ENCODE data around the gene PTOV1.
A peak's percentile ranks its signal among the peaks of the same experiment; 100 is the strongest.

Gene PTOV1

DNA sequence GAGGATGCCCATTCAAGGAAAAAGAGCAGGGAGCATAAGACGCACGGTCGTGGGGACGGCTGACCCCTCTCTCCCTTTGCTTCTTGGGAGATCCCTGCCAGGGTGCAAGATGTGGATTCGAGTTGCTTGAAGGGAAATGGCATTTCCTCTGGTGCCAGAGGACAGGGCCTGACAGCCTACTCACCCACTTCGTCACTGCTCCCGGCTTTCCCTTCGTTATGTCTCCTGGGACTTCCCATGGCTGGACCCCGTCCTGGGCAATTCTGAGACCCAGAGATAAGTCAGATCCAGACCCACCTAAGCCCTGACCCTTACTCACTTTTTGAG is 27.7 kb downstream of the PTOV1 start:
- Histone ChIP-seq H2BK5ac (ENCODE audit: low read length) (peak overlapping the region; percentile 32), H3K27ac (ENCODE audit: low read depth, low read length) (peak overlapping the region; percentile 27), H3K36me3 (ENCODE audit: control insufficient read depth, insufficient read depth, low read length) (peaks cover 4% of the 10 kb centered on the region)

DNA sequence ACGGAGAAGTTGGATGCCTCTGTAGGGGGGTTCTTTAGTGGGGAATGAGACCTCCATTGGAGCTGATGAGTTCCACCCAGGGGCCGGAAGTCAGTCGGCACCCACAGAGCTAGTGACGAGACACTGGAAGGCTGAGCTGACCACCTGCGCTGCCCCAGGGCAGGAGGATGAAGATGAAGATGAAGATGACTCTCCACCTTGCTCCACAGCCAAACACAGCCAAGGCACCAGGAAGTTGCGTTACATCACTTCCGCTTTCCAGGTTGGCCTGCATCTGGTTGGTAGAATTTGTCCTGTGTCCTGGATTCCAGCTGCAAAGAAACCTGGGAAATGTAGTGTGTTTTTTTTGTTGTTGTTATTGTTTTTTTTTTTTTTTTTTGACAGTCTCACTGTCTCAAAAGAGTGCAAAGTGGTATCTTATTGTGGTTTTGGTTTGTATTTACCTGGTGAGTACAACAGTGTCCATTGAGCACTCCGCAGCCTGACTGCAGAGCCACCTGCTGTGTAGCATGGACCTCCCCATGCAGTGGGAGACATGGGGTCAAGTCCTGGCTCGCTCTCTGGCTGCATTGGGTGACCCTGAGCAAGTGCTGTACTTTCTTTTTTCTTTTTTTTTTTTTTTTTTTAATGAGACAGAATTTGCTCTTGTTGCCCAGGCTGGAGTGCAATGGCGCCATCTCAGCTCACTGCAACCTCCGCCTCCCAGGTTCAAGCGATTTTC is 28.4 kb downstream of the PTOV1 start:
- no peak overlapping the region for H3K23ac ChIP-seq (ENCODE audit: low read length)
- no peak overlapping the region for H4K5ac ChIP-seq (ENCODE audit: low read length)
- no peak overlapping the region for H3K27ac ChIP-seq (ENCODE audit: low read depth, low read length)
- H3K79me2 ChIP-seq (ENCODE audit: control insufficient read depth, insufficient read depth, low read length) = peaks cover 14% of the 10 kb centered on the region
- no peak overlapping the region for H2BK15ac ChIP-seq (replicated peaks; ENCODE audit: low read depth)
- no peak overlapping the region for H3K9ac ChIP-seq (ENCODE audit: low read length)
- H3K27me3 ChIP-seq (ENCODE audit: insufficient read depth, low read length, poor library complexity) = no peaks in the 10 kb centered on the region
- H3K4ac ChIP-seq (ENCODE audit: low read depth, low read length) = no peak overlapping the region
- H3K56ac ChIP-seq (ENCODE audit: low read length) = no peak overlapping the region
- peaks cover 4% of the 10 kb centered on the region for H3K36me3 ChIP-seq (ENCODE audit: control insufficient read depth, insufficient read depth, low read length)
- no peak overlapping the region for H2BK120ac ChIP-seq (ENCODE audit: low read depth, low read length)
- DNase-seq = peak; percentile 57
- H3K18ac ChIP-seq (ENCODE audit: low read length) = no peak overlapping the region
- H2AK5ac ChIP-seq (ENCODE audit: low read length) = no peak overlapping the region
- H3K4me3 ChIP-seq (ENCODE audit: low read length) = no peak overlapping the region
- no CpG with 5 or more reads among the region's 12 CpGs for WGBS (ENCODE audit: extremely low coverage, insufficient coverage, low lambda C conversion rate)
- H3K4me2 ChIP-seq (ENCODE audit: low read length) = no peak overlapping the region
- no peak overlapping the region for H4K8ac ChIP-seq (ENCODE audit: low read depth, low read length)
- H3K79me1 ChIP-seq (ENCODE audit: low read length) = peaks cover 14% of the 10 kb centered on the region
- H2BK5ac ChIP-seq (ENCODE audit: low read length) = no peak overlapping the region
- peaks cover 4% of the 10 kb centered on the region for H3K4me1 ChIP-seq (ENCODE audit: control insufficient read depth, low read depth, low read length)

More for the DNA sequence above, 27.7 kb downstream of the PTOV1 start:
- Histone ChIP-seq H3K56ac (ENCODE audit: low read length) (peak overlapping the region; percentile 84), H3K4ac (ENCODE audit: low read depth, low read length) (no peak overlapping the region), H4K5ac (ENCODE audit: low read length) (no peak overlapping the region), H3K4me2 (ENCODE audit: low read length) (peak overlapping the region; percentile 64), H3K79me1 (ENCODE audit: low read length) (peaks cover 18% of the 10 kb centered on the region), H3K9ac (ENCODE audit: low read length) (peak overlapping the region; percentile 87), H3K18ac (ENCODE audit: low read length) (no peak overlapping the region), H3K79me2 (ENCODE audit: control insufficient read depth, insufficient read depth, low read length) (peaks cover 16% of the 10 kb centered on the region), H3K4me3 (ENCODE audit: low read length) (peak overlapping the region; percentile 78), H2BK120ac (ENCODE audit: low read depth, low read length) (no peak overlapping the region), H2AK5ac (ENCODE audit: low read length) (peak overlapping the region; percentile 61), H3K23ac (ENCODE audit: low read length) (no peak overlapping the region), H3K27me3 (ENCODE audit: insufficient read depth, low read length, poor library complexity) (no peaks in the 10 kb centered on the region), H2BK15ac (replicated peaks; ENCODE audit: low read depth) (no peak overlapping the region), H4K8ac (ENCODE audit: low read depth, low read length) (no peak overlapping the region), H3K4me1 (ENCODE audit: control insufficient read depth, low read depth, low read length) (peaks cover 4% of the 10 kb centered on the region)
- no CpG with 5 or more reads among the region's 9 CpGs for WGBS (ENCODE audit: extremely low coverage, insufficient coverage, low lambda C conversion rate)
- DNase-seq = no peak

DNA sequence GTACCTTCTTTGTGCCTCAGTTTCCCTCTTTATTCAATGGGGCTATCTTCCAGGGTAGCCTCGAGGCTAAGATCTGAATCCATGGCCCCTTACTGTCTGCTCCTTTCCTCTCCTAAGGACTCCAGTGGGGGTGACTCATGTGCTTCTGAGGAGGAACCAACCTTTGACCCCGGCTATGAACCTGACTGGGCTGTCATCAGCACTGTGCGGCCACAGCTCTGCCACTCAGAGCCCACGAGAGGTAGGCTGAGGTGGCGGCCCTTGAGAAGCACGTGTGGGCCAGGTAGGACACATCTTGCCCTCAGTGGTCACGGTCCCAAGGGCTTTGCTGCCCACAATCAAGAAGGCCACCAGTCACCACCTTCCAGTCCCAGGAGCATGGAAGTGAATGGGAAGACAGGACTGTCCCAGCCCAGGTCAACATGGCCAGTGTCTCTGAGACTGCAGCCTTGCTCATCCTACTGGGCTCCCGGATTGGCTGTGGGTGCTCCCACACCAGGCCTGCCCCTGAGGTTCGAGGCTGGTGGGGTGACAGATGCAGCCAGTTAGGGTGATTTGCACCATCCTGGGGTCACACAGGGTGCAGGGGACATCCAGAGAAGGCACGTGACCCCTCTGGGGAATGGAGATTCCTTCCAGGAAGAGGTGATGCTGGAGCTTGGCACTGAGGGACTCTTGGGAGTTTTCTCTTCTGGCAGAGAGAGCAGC is 29.4 kb downstream of the PTOV1 start:
- no peak overlapping the region for H3K9ac ChIP-seq (ENCODE audit: low read length)

DNA sequence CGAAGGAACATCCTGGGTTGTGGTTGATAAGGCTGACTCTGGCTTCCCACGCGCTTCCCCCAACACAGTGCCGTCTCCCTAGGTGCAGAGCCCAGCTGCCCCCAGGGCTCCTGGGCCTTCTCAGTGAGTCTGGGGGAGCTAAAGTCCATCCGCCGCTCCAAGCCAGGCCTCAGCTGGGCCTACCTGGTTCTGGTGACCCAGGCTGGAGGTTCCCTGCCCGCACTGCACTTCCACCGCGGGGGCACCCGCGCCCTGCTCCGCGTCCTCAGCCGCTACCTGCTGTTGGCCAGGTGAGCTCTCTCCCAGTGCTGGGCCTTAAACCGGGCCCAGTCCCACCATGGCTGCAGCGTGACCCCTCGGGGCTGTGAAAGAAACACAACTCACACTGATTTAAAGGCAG is 30.2 kb downstream of the PTOV1 start:
- Histone ChIP-seq H2BK15ac (replicated peaks; ENCODE audit: low read depth) (no peak overlapping the region), H3K23ac (ENCODE audit: low read length) (no peak overlapping the region), H4K8ac (ENCODE audit: low read depth, low read length) (no peak overlapping the region), H3K56ac (ENCODE audit: low read length) (no peak overlapping the region), H2AK5ac (ENCODE audit: low read length) (no peak overlapping the region), H3K4me3 (ENCODE audit: low read length) (no peak overlapping the region), H3K27ac (ENCODE audit: low read depth, low read length) (no peak overlapping the region), H3K79me1 (ENCODE audit: low read length) (peaks cover 10% of the 10 kb centered on the region), H3K18ac (ENCODE audit: low read length) (no peak overlapping the region), H3K79me2 (ENCODE audit: control insufficient read depth, insufficient read depth, low read length) (peaks cover 2% of the 10 kb centered on the region), H3K27me3 (ENCODE audit: insufficient read depth, low read length, poor library complexity) (no peaks in the 10 kb centered on the region), H3K9ac (ENCODE audit: low read length) (no peak overlapping the region), H3K4ac (ENCODE audit: low read depth, low read length) (no peak overlapping the region), H3K36me3 (ENCODE audit: control insufficient read depth, insufficient read depth, low read length) (peaks cover 4% of the 10 kb centered on the region), H4K5ac (ENCODE audit: low read length) (no peak overlapping the region), H3K4me1 (ENCODE audit: control insufficient read depth, low read depth, low read length) (peaks cover 4% of the 10 kb centered on the region), H2BK120ac (ENCODE audit: low read depth, low read length) (no peak overlapping the region), H2BK5ac (ENCODE audit: low read length) (no peak overlapping the region), H3K4me2 (ENCODE audit: low read length) (no peak overlapping the region)
- no peak for DNase-seq
- WGBS (ENCODE audit: extremely low coverage, insufficient coverage, low lambda C conversion rate) = no CpG with 5 or more reads among the region's 17 CpGs

More for the DNA sequence above, 29.4 kb downstream of the PTOV1 start:
- Histone ChIP-seq H2AK5ac (ENCODE audit: low read length) (no peak overlapping the region), H3K18ac (ENCODE audit: low read length) (no peak overlapping the region), H3K79me1 (ENCODE audit: low read length) (peaks cover 12% of the 10 kb centered on the region), H3K4me2 (ENCODE audit: low read length) (no peak overlapping the region), H3K4ac (ENCODE audit: low read depth, low read length) (no peak overlapping the region), H3K27ac (ENCODE audit: low read depth, low read length) (no peak overlapping the region), H3K27me3 (ENCODE audit: insufficient read depth, low read length, poor library complexity) (no peaks in the 10 kb centered on the region), H2BK120ac (ENCODE audit: low read depth, low read length) (no peak overlapping the region), H3K4me1 (ENCODE audit: control insufficient read depth, low read depth, low read length) (peaks cover 4% of the 10 kb centered on the region), H2BK15ac (replicated peaks; ENCODE audit: low read depth) (no peak overlapping the region), H3K4me3 (ENCODE audit: low read length) (no peak overlapping the region), H3K23ac (ENCODE audit: low read length) (no peak overlapping the region), H3K79me2 (ENCODE audit: control insufficient read depth, insufficient read depth, low read length) (peaks cover 8% of the 10 kb centered on the region), H2BK5ac (ENCODE audit: low read length) (no peak overlapping the region), H3K36me3 (ENCODE audit: control insufficient read depth, insufficient read depth, low read length) (peaks cover 4% of the 10 kb centered on the region), H4K5ac (ENCODE audit: low read length) (no peak overlapping the region), H4K8ac (ENCODE audit: low read depth, low read length) (no peak overlapping the region), H3K56ac (ENCODE audit: low read length) (no peak overlapping the region)
- no peak for DNase-seq
- WGBS (ENCODE audit: extremely low coverage, insufficient coverage, low lambda C conversion rate) = no CpG with 5 or more reads among the region's 10 CpGs

DNA sequence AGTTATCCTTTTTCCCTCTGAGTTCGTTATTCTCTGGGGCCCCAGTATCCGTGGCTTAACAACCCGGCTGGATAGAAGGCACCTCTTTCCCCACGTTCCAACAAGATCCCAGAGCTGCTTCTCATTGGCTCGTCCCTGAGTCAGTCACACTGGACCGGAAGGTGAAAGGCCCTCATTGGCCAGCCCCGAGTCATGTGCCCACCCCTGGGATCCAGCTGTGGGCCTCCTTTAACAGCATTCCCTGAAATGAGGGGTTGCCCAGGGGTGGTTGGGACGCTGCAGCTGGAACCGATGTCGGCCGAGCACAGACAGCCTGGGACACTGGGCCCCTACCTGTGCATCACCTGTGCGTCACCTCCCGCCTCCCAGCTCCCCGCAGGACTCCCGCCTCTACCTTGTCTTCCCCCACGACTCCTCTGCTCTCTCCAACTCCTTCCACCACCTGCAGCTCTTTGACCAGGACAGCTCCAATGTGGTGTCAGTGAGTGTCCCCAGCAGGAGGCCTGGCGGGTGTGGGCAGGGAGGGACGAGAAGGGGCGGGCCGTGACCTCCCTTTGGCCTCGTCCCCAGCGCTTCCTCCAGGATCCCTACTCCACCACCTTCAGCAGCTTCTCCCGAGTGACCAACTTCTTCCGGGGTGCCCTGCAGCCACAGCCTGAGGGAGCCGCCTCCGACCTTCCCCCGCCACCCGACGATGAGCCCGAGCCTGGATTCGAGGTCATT is 30.9 kb downstream of the PTOV1 start:
- Histone ChIP-seq H3K4me1 (ENCODE audit: control insufficient read depth, low read depth, low read length) (peaks cover 4% of the 10 kb centered on the region), H2BK5ac (ENCODE audit: low read length) (no peak overlapping the region), H2BK15ac (replicated peaks; ENCODE audit: low read depth) (no peak overlapping the region), H3K27me3 (ENCODE audit: insufficient read depth, low read length, poor library complexity) (no peaks in the 10 kb centered on the region), H3K23ac (ENCODE audit: low read length) (no peak overlapping the region), H3K4ac (ENCODE audit: low read depth, low read length) (no peak overlapping the region), H4K8ac (ENCODE audit: low read depth, low read length) (no peak overlapping the region), H3K36me3 (ENCODE audit: control insufficient read depth, insufficient read depth, low read length) (peaks cover 4% of the 10 kb centered on the region), H2AK5ac (ENCODE audit: low read length) (no peak overlapping the region), H3K79me1 (ENCODE audit: low read length) (peaks cover 10% of the 10 kb centered on the region), H2BK120ac (ENCODE audit: low read depth, low read length) (no peak overlapping the region), H3K18ac (ENCODE audit: low read length) (no peak overlapping the region), H3K79me2 (ENCODE audit: control insufficient read depth, insufficient read depth, low read length) (peaks cover 2% of the 10 kb centered on the region), H3K4me2 (ENCODE audit: low read length) (no peak overlapping the region), H3K9ac (ENCODE audit: low read length) (no peak overlapping the region), H4K5ac (ENCODE audit: low read length) (no peak overlapping the region), H3K56ac (ENCODE audit: low read length) (no peak overlapping the region), H3K27ac (ENCODE audit: low read depth, low read length) (no peak overlapping the region), H3K4me3 (ENCODE audit: low read length) (no peak overlapping the region)
- peak; percentile 66 for DNase-seq
- no CpG with 5 or more reads among the region's 31 CpGs for WGBS (ENCODE audit: extremely low coverage, insufficient coverage, low lambda C conversion rate)
